ENCODE data around the gene GRM4. TPM values are rescaled to one million over a fixed set of nuclear protein-coding genes. Genes with fewer than 3 reads are reported as not detected.

GRM4 gene
- total and polyA plus RNA-seq, 8 donors, result 0.30 to 0.70 (median 0.43) TPM; not detected in 2

DNA sequence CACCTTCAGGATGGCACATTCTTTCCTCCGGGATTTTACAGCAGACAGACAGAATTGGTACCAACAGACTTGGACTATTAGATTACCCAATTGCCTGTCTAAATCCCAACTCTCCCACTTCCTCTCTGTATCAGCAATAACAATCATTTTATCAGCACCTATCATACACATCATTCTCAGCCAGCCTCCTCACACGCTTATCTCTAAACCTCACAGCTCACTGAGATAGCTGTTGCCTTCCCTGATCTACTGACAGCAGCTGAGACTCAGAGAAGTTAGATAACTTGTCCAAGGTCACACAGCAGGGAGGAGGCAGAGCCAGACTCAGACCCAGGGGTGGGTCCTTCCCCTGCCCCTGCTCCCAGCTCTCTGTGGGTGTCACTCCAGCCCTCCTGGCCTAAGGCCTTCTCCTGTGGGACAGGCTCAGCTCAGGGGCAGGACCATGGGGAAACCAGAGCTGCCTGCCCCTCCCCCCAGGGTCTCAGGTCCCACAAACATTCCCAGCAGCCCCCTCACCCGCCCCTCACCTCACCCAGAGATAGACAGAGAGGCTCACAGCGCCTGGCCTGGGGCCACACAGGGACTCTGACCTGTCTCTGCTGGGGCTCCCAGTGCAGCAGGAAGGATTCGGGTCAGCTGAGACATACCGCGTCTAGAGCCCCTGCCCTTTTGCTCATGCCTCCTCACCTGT is 92.8 kb downstream of the GRM4 start:
- no peak for ATAC-seq

DNA sequence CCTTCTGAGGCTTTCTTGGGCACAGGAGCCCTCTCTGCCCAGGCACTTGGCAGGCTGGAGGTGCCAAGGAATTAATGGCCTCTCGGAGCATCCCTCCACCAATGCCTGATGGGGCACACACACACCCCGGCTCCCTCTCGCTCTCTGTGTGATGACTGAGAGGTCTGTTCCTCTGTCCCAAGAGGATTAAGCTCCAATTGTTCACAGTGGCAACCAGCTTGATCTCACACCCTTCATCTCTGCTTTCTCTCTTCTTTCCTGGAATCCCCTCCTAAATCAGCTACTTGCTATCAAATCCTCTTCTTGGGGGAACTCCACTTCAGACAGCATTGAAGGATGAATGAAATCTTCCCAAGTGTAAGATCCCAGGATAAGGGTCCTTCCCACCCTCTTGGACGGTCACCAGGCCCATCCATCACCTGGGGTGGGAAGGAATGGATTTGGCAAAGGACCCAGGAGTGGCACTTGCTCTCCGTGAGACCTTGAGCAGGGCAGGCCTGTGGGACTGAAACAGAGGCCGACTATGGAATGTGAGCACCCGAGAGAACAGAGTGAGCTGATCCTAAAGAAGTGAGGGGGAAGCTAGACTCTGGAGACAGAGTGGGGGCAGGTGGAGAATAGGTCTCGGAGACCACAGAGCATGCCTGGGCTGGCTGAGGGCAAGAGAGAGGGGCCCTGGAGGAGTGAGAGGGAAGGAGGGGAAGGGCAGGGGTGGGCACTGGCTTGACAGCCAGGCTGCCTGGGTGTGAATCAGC is 93.6 kb downstream of the GRM4 start:
- no peak for TF ChIP-seq CTCF (IDR thresholded peaks at IDR 0.05)
- H3K36me3 ChIP-seq, result no peaks in the 10 kb centered on the region
- H3K9me3 ChIP-seq, result no peaks in the 10 kb centered on the region
- DNase-seq, result peak in 1 of 4 donors; percentile 24
- intact Hi-C loops (cut with DNase I), result no loop called here
- H3K27me3 ChIP-seq, result peaks cover 0 to 40% of the 10 kb centered on the region in 2 donors
- no peaks in the 10 kb centered on the region for H3K4me1 ChIP-seq
- ATAC-seq, result no peak
- H3K4me3 ChIP-seq, result no peak overlapping the region
- no peak overlapping the region for H3K27ac ChIP-seq

More for the DNA sequence above, 92.8 kb downstream of the GRM4 start:
- Histone ChIP-seq H3K4me3 (no peak overlapping the region), H3K36me3 (no peaks in the 10 kb centered on the region), H3K27ac (no peak overlapping the region), H3K4me1 (no peaks in the 10 kb centered on the region), H3K27me3 (peaks cover 0 to 44% of the 10 kb centered on the region in 2 donors), H3K9me3 (no peaks in the 10 kb centered on the region)
- TF ChIP-seq CTCF (IDR thresholded peaks at IDR 0.05), result no peak
- peak in 1 of 4 donors; percentile 51 for DNase-seq
- intact Hi-C loops (cut with DNase I), result no loop called here

- ATAC-seq (no peak), DNase-seq (peak in 1 of 4 donors; percentile 34)
- no peak for TF ChIP-seq CTCF (IDR thresholded peaks at IDR 0.05)
- intact Hi-C loops (cut with DNase I), result no loop called here
- H3K27ac ChIP-seq, result no peak overlapping the region
- H3K9me3 ChIP-seq, result no peaks in the 10 kb centered on the region
- H3K36me3 ChIP-seq, result no peaks in the 10 kb centered on the region
- H3K4me3 ChIP-seq, result no peak overlapping the region
- no peaks in the 10 kb centered on the region for H3K4me1 ChIP-seq
- peaks cover 0 to 38% of the 10 kb centered on the region in 2 donors for H3K27me3 ChIP-seq
Measured at GRCh38 chr6:34051331-34051919, 94.5 kb downstream of the GRM4 start.

- intact Hi-C loops (cut with DNase I), result no loop called here
Measured at GRCh38 chr6:34050691-34051090, 95.2 kb downstream of the GRM4 start.

More at GRCh38 chr6:34050691-34051090, 95.2 kb downstream of the GRM4 start:
- Histone ChIP-seq H3K4me1 (no peaks in the 10 kb centered on the region), H3K36me3 (no peaks in the 10 kb centered on the region), H3K9me3 (no peaks in the 10 kb centered on the region), H3K4me3 (no peak overlapping the region), H3K27ac (no peak overlapping the region), H3K27me3 (peaks cover 0 to 35% of the 10 kb centered on the region in 2 donors)
- peak in 1 of 4 donors; percentile 62 for DNase-seq
- ATAC-seq, result no peak
- TF ChIP-seq CTCF (IDR thresholded peaks at IDR 0.05), result no peak
